ENCODE measurements around the gene PSMD8.

- TF ChIP-seq POLR2A (IDR thresholded peaks at IDR 0.05): no peak
- TF ChIP-seq, protein P1, sequence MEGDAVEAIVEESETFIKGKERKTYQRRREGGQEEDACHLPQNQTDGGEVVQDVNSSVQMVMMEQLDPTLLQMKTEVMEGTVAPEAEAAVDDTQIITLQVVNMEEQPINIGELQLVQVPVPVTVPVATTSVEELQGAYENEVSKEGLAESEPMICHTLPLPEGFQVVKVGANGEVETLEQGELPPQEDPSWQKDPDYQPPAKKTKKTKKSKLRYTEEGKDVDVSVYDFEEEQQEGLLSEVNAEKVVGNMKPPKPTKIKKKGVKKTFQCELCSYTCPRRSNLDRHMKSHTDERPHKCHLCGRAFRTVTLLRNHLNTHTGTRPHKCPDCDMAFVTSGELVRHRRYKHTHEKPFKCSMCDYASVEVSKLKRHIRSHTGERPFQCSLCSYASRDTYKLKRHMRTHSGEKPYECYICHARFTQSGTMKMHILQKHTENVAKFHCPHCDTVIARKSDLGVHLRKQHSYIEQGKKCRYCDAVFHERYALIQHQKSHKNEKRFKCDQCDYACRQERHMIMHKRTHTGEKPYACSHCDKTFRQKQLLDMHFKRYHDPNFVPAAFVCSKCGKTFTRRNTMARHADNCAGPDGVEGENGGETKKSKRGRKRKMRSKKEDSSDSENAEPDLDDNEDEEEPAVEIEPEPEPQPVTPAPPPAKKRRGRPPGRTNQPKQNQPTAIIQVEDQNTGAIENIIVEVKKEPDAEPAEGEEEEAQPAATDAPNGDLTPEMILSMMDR (IDR thresholded peaks at IDR 0.05): no peak
Measured at GRCh38 chr19:38367041-38367440, 7.3 kb upstream of the PSMD8 start.
